ENCODE measurements around the gene CIAO1. TPM values are rescaled to one million over a fixed set of nuclear protein-coding genes. Genes with fewer than 3 reads are reported as not detected.

CIAO1 gene
- total RNA-seq, 3 donors from 2014 or later: 57.5 to 67.1 (median 60.6) TPM

GRCh38 chr2:96308248-96308647, 42.2 kb downstream of the CIAO1 start:
- no peak for TF ChIP-seq CTCF (IDR thresholded peaks at IDR 0.05)
- Histone ChIP-seq H3K36me3 (ENCODE audit: low read depth) (no peaks in the 10 kb centered on the region), H3K4me1 (ENCODE audit: low read depth) (peaks cover 13% of the 10 kb centered on the region), H3K9me3 (no peaks in the 10 kb centered on the region), H3K4me3 (no peak overlapping the region)
- DNase-seq (no peak), ATAC-seq (no peak)
- intact Hi-C loops (cut with DNase I, micrococcal nuclease): no loop called here

- Histone ChIP-seq H3K36me3 (ENCODE audit: low read depth) (no peaks in the 10 kb centered on the region), H3K4me1 (ENCODE audit: low read depth) (no peaks in the 10 kb centered on the region), H3K4me3 (no peak overlapping the region), H3K9me3 (no peaks in the 10 kb centered on the region)
- TF ChIP-seq CTCF (IDR thresholded peaks at IDR 0.05): no peak
- DNase-seq (no peak), ATAC-seq (no peak)
- intact Hi-C loops (cut with DNase I, micrococcal nuclease): no loop called here
These were observed 49.0 kb downstream of the CIAO1 start for GRCh38 chr2:96315005-96315399.

- no peaks in the 10 kb centered on the region for H3K4me1 ChIP-seq (ENCODE audit: low read depth)
- ATAC-seq (peak; percentile 63), DNase-seq (no peak)
- no peak for TF ChIP-seq CTCF (IDR thresholded peaks at IDR 0.05)
- intact Hi-C loops (cut with DNase I, micrococcal nuclease): no loop called here
- H3K4me3 ChIP-seq: no peak overlapping the region
- H3K36me3 ChIP-seq (ENCODE audit: low read depth): no peaks in the 10 kb centered on the region
- no peaks in the 10 kb centered on the region for H3K9me3 ChIP-seq
These were observed 49.5 kb downstream of the CIAO1 start for GRCh38 chr2:96315400-96316071.

GRCh38 chr2:96316999-96317398, 51.0 kb downstream of the CIAO1 start:
- no peaks in the 10 kb centered on the region for H3K9me3 ChIP-seq
- no peak overlapping the region for H3K4me3 ChIP-seq
- H3K4me1 ChIP-seq (ENCODE audit: low read depth): peaks cover 4% of the 10 kb centered on the region
- no peaks in the 10 kb centered on the region for H3K36me3 ChIP-seq (ENCODE audit: low read depth)
- ATAC-seq (no peak), DNase-seq (no peak)
- intact Hi-C loops (cut with DNase I, micrococcal nuclease): no loop called here
- TF ChIP-seq CTCF (IDR thresholded peaks at IDR 0.05): no peak

- H3K36me3 ChIP-seq (ENCODE audit: low read depth): no peaks in the 10 kb centered on the region
- no peak for DNase-seq
- intact Hi-C loops (cut with DNase I, micrococcal nuclease): no loop called here
- H3K9me3 ChIP-seq: no peaks in the 10 kb centered on the region
- TF ChIP-seq CTCF (IDR thresholded peaks at IDR 0.05): no peak
- ATAC-seq: no peak
- H3K4me1 ChIP-seq (ENCODE audit: low read depth): peaks cover 8% of the 10 kb centered on the region
- no peak overlapping the region for H3K4me3 ChIP-seq
These were observed 51.6 kb downstream of the CIAO1 start for GRCh38 chr2:96317584-96317997.

GRCh38 chr2:96318723-96319122, 52.7 kb downstream of the CIAO1 start:
- peaks cover 8% of the 10 kb centered on the region for H3K4me1 ChIP-seq (ENCODE audit: low read depth)
- no peaks in the 10 kb centered on the region for H3K36me3 ChIP-seq (ENCODE audit: low read depth)
- no peak overlapping the region for H3K4me3 ChIP-seq
- ATAC-seq: no peak
- DNase-seq: no peak
- H3K9me3 ChIP-seq: no peaks in the 10 kb centered on the region
- intact Hi-C loops (cut with DNase I, micrococcal nuclease): no loop called here
- TF ChIP-seq CTCF (IDR thresholded peaks at IDR 0.05): no peak
